HepG2 (cell line): ENCODE measurements around the gene VGLL3. TPM values are rescaled to one million over a fixed set of nuclear protein-coding genes. Genes with fewer than 3 reads are reported as not detected.

Experiments
- ATAC-seq: fragments of 200-7000 bp; cut with Tn5 transposase; 3 replicates; pipeline ENCODE4 v1.9.1; 2020; ENCODE audit warnings: mild to moderate bottlenecking, moderate library complexity
- BruUV-seq: library from RNA; stranded (reverse); fragments of 400-500 nt; replicated peaks from 2 replicates; lab custom pipeline; 2021; lab: Mats Ljungman, UMichigan
- CTCF ChIA-PET: fragments of 300-600 bp; formaldehyde crosslinking; extraction: SDS; loops from one replicate; lab custom pipeline; 2021; ENCODE audit warnings: low total read pairs, inconsistent platforms, low intra/inter-chr PET ratio; lab: Yijun Ruan, JAX
- POLR2A ChIA-PET: fragments of 350-600 bp; sonication (Branson Sonifier 250); formaldehyde crosslinking; loops from one replicate; lab custom pipeline; 2020; ENCODE audit warnings: antibody characterized with exemption, inconsistent platforms; lab: Yijun Ruan, JAX
- DNase-seq: peaks from one replicate; pipeline ENCODE4 v3.0.0-alpha.2; 2015; ENCODE audit warnings: low spot score
- FAIRE-seq: peaks from 3 replicates; lab custom pipeline; 2011; peaks lifted over from hg19 to GRCh38; lab: Jason Lieb, UNC
- H2AFZ ChIP-seq: one replicate; pipeline ENCODE4 v1.6.1; 2011; ENCODE audit warnings: low read length, inconsistent platforms
- H3K27ac ChIP-seq: fragments of 300-600 bp; 3 replicates; pipeline ENCODE4 v1.8.0; 2011; ENCODE audit warnings: mixed run types, mild to moderate bottlenecking, mixed read lengths, low read length, inconsistent platforms; ENCODE audit not compliant: insufficient read depth; ENCODE audit errors: extremely low read length
- H3K27me3 ChIP-seq, 2 experiments: fragments of 200-600 bp in 1 of 2; 2 replicates in 1 of 2; 3 replicates in 1 of 2; pipeline versions ENCODE4 v1.6.0 to v1.8.0; 2011; ENCODE audit warnings: low read length in 2 of 2, mild to moderate bottlenecking in 2 of 2, moderate library complexity in 2 of 2, inconsistent platforms in 1 of 2; ENCODE audit not compliant: insufficient read depth in 2 of 2, control insufficient read depth in 1 of 2
- H3K36me3 ChIP-seq, 2 experiments: fragments of 200-600 bp in 1 of 2; replicated peaks in 1 of 2; 2 replicates in 1 of 2; 3 replicates in 1 of 2; pipeline versions ENCODE4 v1.5.1 to v1.8.0; 2011; ENCODE audit warnings: low read length in 2 of 2, inconsistent platforms in 1 of 2; ENCODE audit not compliant: insufficient read depth in 2 of 2, control insufficient read depth in 1 of 2
- H3K4me1 ChIP-seq: 2 replicates; pipeline ENCODE4 v1.5.1; 2012; ENCODE audit warnings: low read length, inconsistent platforms; ENCODE audit not compliant: insufficient read depth
- H3K4me2 ChIP-seq: 2 replicates; pipeline ENCODE4 v1.6.0; 2011; ENCODE audit warnings: low read depth, low read length, inconsistent platforms
- H3K4me3 ChIP-seq, 3 experiments: fragments of 200-600 bp in 1 of 3; sonication (generic), shearing (Covaris generic) in 1 of 3; replicated peaks in 1 of 3; 2 replicates each; pipeline ENCODE4 v1.5.1; 2011 to 2016; ENCODE audit warnings: low read length in 3 of 3, inconsistent platforms in 2 of 3, low read depth in 2 of 3, mild to moderate bottlenecking in 2 of 3, control low read depth in 1 of 3, mixed read lengths in 1 of 3; ENCODE audit not compliant: insufficient read depth in 1 of 3
- H3K79me2 ChIP-seq: one replicate; pipeline ENCODE4 v1.6.1; 2011; ENCODE audit warnings: low read length, inconsistent platforms; ENCODE audit not compliant: insufficient read depth
- H3K9ac ChIP-seq: 2 replicates; pipeline ENCODE4 v1.6.0; 2011; ENCODE audit warnings: mild to moderate bottlenecking, low read depth, low read length, inconsistent platforms; ENCODE audit not compliant: insufficient read depth
- H3K9me3 ChIP-seq: 2 replicates; pipeline ENCODE4 v1.5.1; 2012; ENCODE audit warnings: mild to moderate bottlenecking, low read length
- H4K20me1 ChIP-seq: 2 replicates; pipeline ENCODE4 v1.6.0; 2011; ENCODE audit warnings: inconsistent platforms, mild to moderate bottlenecking, low read length, moderate library complexity; ENCODE audit not compliant: insufficient read depth
- MAZ ChIP-seq, 2 experiments: sonication (generic) in 1 of 2; formaldehyde crosslinking in 1 of 2; IDR thresholded peaks; 2 replicates each; pipeline versions ENCODE4 v1.5.0 to v1.6.1; 2012 to 2020; ENCODE audit warnings: low read depth in 2 of 2, mild to moderate bottlenecking in 2 of 2, borderline replicate concordance in 1 of 2, improper control_type of control experiment in 1 of 2, low read length in 1 of 2, missing genetic modification reagents in 1 of 2, moderate library complexity in 1 of 2
- NFE2L2 ChIP-seq: fragments of 150-350 bp; IDR thresholded peaks from 2 replicates; pipeline ENCODE4 v1.6.1; 2014; ENCODE audit warnings: low read length
- NFIB ChIP-seq: sonication (generic); formaldehyde crosslinking; IDR thresholded peaks from 2 replicates; pipeline ENCODE4 v1.9.0; 2021; ENCODE audit warnings: missing genetic modification reagents, mild to moderate bottlenecking, borderline replicate concordance
- NFIC ChIP-seq: IDR thresholded peaks from 2 replicates; pipeline ENCODE4 v1.6.1; 2012; ENCODE audit warnings: mild to moderate bottlenecking, low read length, inconsistent platforms
- SOX13 ChIP-seq, 3 experiments: fragments of 450-650 bp in 1 of 3; sonication (generic) in 1 of 3; formaldehyde crosslinking in 1 of 3; IDR thresholded peaks in 2 of 3; conservative IDR thresholded peaks in 1 of 3; 2 replicates each; pipeline versions ENCODE4 v1.5.0 to v1.6.1; 2016 to 2020; ENCODE audit warnings: antibody characterized with exemption in 1 of 3, mild to moderate bottlenecking in 1 of 3, missing compliant biosample characterization in 1 of 3, missing genetic modification reagents in 1 of 3, moderate library complexity in 1 of 3
- STAG1 ChIP-seq: sonication (generic); formaldehyde crosslinking; IDR thresholded peaks from 2 replicates; pipeline ENCODE4 v1.4.0; 2020; ENCODE audit warnings: missing genetic modification reagents
- ZFAT ChIP-seq: sonication (generic); formaldehyde crosslinking; conservative IDR thresholded peaks from 2 replicates; pipeline ENCODE4 v1.8.1; 2023; ENCODE audit warnings: missing genetic modification reagents, inconsistent platforms
- ZNF121 ChIP-seq: sonication (generic); formaldehyde crosslinking; IDR thresholded peaks from 2 replicates; pipeline ENCODE4 v1.5.0; 2020; ENCODE audit warnings: mild to moderate bottlenecking, missing genetic modification reagents
- ZNF207 ChIP-seq: fragments of 450-650 bp; IDR thresholded peaks from 2 replicates; pipeline ENCODE4 v1.6.1; 2016; ENCODE audit warnings: antibody characterized with exemption, borderline replicate concordance
- ZNF749 ChIP-seq: sonication (generic); formaldehyde crosslinking; IDR thresholded peaks from 2 replicates; pipeline ENCODE4 v1.8.0; 2022; ENCODE audit warnings: mild to moderate bottlenecking, missing genetic modification reagents, moderate library complexity, borderline replicate concordance
- ZNF75D ChIP-seq: sonication (generic); formaldehyde crosslinking; IDR thresholded peaks from 2 replicates; pipeline ENCODE4 v1.8.1; 2023; ENCODE audit warnings: missing genetic modification reagents, mild to moderate bottlenecking, borderline replicate concordance
- ZNF790 ChIP-seq: sonication (generic); formaldehyde crosslinking; IDR thresholded peaks from 2 replicates; pipeline ENCODE4 v1.8.0; 2022; ENCODE audit warnings: missing genetic modification reagents, mild to moderate bottlenecking, borderline replicate concordance
- WGBS: methylation state at CpG from one replicate; pipeline ENCODE4 v1.1.6; 2017; ENCODE audit warnings: low lambda C conversion rate; 5-methylcytosine and 5-hydroxymethylcytosine counted together
- in situ Hi-C: cut with HindIII; loops from 2 replicates; pipeline ENCODE4 v1.10.0; 2017; ENCODE audit warnings: low pct_unique_long_range_greater_than_20kb; ENCODE audit not compliant: extremely low pct_ligation_motif_present
- intact Hi-C: fragments of 100-400 bp; cut with micrococcal nuclease; formaldehyde crosslinking; loops from one replicate; pipeline ENCODE4 v1.10.0; 2022; ENCODE audit not compliant: unreplicated experiment
- polyA plus RNA-seq, 8 experiments: library from polyadenylated mRNA; depleted of rRNA in 3 of 8; stranded (reverse) in 7 of 8; unstranded in 1 of 8; fragments of >200 nt; fragmentation: Illumina TruSeq in 4 of 8; extraction: Trizol in 4 of 8; gene quantifications; 2 replicates each; pipeline versions ENCODE4 v1.2.1 to v1.2.3, GENCODE V29; 2011 to 2016; ENCODE audit warnings: low read depth in 4 of 8, missing spikeins in 1 of 8, mixed read lengths in 1 of 8; ENCODE audit not compliant: insufficient read depth in 1 of 8
- total RNA-seq, 5 experiments: library from RNA; depleted of rRNA; stranded (reverse); fragments of >200 nt; fragmentation: Illumina TruSeq; extraction: Trizol; gene quantifications; 2 replicates each; pipeline ENCODE4 v1.2.3, GENCODE V29; 2016; ENCODE audit warnings: low read depth in 1 of 5

VGLL3 gene
- total and polyA plus RNA-seq, 2 of the 13 experiments (the other 11 are each of a cell fraction or from before 2014, with no cell fraction given): 0.03 to 0.07 TPM

DNA sequence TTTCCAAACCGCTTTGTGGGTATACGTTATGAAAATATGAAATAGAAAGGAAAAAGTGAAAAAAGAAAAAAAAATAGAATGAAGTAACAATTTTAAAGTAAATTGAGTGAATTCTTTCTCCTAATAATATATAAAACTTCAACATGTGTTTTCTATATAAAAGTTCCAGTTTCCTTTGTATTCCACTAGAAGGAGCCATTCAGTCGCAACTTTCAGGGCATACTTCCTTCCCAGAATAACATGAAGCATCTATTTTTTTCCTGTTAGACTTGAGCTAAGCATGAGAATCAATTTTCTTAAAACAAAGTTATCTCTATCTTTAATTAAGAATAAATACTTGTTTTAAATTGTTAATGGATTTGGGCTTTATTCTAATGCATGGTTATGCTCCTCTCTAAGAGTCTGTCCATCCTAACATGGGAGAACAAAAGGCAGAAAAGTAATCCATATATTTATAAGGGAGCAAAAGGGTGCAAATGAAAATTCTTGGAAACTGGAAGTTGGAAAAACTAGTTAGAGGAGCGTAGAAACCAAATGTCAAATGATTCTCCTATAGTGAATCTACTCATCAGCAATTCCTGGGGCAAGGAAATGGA is 16.0 kb upstream of the VGLL3 start (continued):
- TF ChIP-seq STAG1 (CRISPR knock-in tag) (peak; percentile 24; the same call in 1 of the 2 replicates), ZNF749 (no peak), SOX13 (IDR thresholded peaks at IDR 0.05) (no peak), SOX13 (CRISPR knock-in tag; conservative IDR thresholded peaks at IDR 0.05 in 1 of 2, IDR thresholded peaks at IDR 0.05 in 1 of 2) (no peak), NFE2L2 (no peak), ZNF207 (no peak), ZNF75D (CRISPR knock-in tag) (no peak), ZNF121 (no peak)

GRCh38 chr3:87004883-87005282 is 13.9 kb upstream of the VGLL3 start:
- ATAC-seq (no peak), DNase-seq (no peak), FAIRE-seq (no peak)
- TF ChIP-seq NFIB: no peak
- no peak for TF ChIP-seq ZFAT (CRISPR knock-in tag)
- TF ChIP-seq MAZ (IDR thresholded peaks at IDR 0.05; ENCODE audit: borderline replicate concordance, low read depth, low read length): no peak
- TF ChIP-seq MAZ (CRISPR knock-in tag; IDR thresholded peaks at IDR 0.05; ENCODE audit: low read depth): no peak
- TF ChIP-seq ZNF790: no peak
- no peak for TF ChIP-seq NFIC
- H2AFZ ChIP-seq: no peak overlapping the region
- no peak overlapping the region for H3K4me3 ChIP-seq
- H4K20me1 ChIP-seq: 0 out of 2 replicates have a peak, but pooled peaks cover 2% of the 10 kb centered on the region
- H3K36me3 ChIP-seq: no peaks in the 10 kb centered on the region
- no peaks in the 10 kb centered on the region for H3K4me1 ChIP-seq
- H3K79me2 ChIP-seq: no peaks in the 10 kb centered on the region
- H3K27me3 ChIP-seq: no peaks in the 10 kb centered on the region
- no peak overlapping the region for H3K9ac ChIP-seq
- H3K4me2 ChIP-seq: no peak overlapping the region
- H3K9me3 ChIP-seq: no peaks in the 10 kb centered on the region
- ChIA-PET CTCF (no interaction called here), POLR2A (no interaction called here)
- BruUV-seq: no TSS peak
- whole genome bisulfite sequencing: 1% methylated on average over 2 of the region's 2 CpGs
- intact Hi-C loops (no loop called here), in situ Hi-C loops (no loop called here)
- H3K27ac ChIP-seq: no peak overlapping the region
